ENCODE data around the gene SRD5A3. TPM values are rescaled to one million over a fixed set of nuclear protein-coding genes. Genes with fewer than 3 reads are reported as not detected.

Gene SRD5A3
- total RNA-seq, 4 donors from 2014 or later = 1.6 to 6.0 (median 4.8) TPM

DNA sequence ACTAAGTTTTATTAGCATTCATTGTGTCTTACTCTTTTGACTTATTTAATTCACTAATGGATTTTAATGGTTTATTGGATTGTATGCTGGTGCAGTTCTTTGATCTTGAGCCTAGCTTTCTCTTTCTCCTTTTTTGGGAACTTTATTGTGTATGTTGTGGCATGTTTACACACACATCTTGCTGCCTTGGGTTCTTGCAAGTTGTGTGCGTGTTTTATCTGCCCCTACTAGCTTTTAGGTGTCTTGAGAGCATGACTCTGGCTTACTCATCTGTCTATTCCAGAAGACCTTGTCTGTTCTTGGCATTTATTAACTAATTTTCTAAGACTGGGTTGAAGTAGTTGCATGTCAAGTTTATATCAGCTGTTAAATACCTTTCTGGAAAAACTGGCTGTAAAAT lies 52.4 kb downstream of the SRD5A3 start:
- Histone ChIP-seq H3K4me3 (peak overlapping the region; percentile 87 to 95), H3K27me3 (no peaks in the 10 kb centered on the region), H3K27ac (peak overlapping the region; percentile 94 to 100 (median 98)), H3K9me3 (no peaks in the 10 kb centered on the region), H3K4me1 (peaks cover 2 to 51% (median 15%) of the 10 kb centered on the region in 3 donors), H3K36me3 (peaks cover 0 to under 1% of the 10 kb centered on the region in 2 donors)
- WGBS, 2 donors (ENCODE audit: low coverage in 1 of 2) = 0 to 25% methylated on average over 1 of the region's 1 CpG
- no peak for ATAC-seq
- TF ChIP-seq POLR2A (IDR thresholded peaks at IDR 0.05) (no peak), POLR2AphosphoS5 (IDR thresholded peaks at IDR 0.05) (peak; percentile 9), EP300 (IDR thresholded peaks at IDR 0.05) (no peak)
- TF ChIP-seq, protein P1, sequence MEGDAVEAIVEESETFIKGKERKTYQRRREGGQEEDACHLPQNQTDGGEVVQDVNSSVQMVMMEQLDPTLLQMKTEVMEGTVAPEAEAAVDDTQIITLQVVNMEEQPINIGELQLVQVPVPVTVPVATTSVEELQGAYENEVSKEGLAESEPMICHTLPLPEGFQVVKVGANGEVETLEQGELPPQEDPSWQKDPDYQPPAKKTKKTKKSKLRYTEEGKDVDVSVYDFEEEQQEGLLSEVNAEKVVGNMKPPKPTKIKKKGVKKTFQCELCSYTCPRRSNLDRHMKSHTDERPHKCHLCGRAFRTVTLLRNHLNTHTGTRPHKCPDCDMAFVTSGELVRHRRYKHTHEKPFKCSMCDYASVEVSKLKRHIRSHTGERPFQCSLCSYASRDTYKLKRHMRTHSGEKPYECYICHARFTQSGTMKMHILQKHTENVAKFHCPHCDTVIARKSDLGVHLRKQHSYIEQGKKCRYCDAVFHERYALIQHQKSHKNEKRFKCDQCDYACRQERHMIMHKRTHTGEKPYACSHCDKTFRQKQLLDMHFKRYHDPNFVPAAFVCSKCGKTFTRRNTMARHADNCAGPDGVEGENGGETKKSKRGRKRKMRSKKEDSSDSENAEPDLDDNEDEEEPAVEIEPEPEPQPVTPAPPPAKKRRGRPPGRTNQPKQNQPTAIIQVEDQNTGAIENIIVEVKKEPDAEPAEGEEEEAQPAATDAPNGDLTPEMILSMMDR (IDR thresholded peaks at IDR 0.05) = no peak

DNA sequence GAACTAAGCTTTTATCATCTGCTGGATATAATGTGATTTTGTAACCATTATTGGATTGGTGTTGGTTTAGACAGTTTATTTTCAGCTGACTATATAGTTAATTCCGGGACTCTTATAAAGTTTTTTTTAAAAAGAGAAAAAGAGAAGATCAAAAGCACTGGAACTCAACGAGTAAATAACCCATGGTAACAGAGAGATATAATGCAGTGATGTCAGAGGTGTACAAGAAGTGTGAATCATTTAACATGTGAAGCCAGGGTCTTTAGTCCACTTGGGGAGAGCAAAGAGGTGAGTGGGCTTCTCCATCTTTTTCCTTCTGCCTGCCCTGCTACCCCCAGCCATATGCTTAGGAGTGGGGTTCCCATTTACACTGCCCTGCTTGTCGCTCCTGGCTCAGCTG lies 52.9 kb downstream of the SRD5A3 start:
- WGBS, 2 donors (ENCODE audit: low coverage in 1 of 2) = 35 to 59% methylated on average over 2 to 3 of the region's 3 CpGs
- ATAC-seq = no peak

DNA sequence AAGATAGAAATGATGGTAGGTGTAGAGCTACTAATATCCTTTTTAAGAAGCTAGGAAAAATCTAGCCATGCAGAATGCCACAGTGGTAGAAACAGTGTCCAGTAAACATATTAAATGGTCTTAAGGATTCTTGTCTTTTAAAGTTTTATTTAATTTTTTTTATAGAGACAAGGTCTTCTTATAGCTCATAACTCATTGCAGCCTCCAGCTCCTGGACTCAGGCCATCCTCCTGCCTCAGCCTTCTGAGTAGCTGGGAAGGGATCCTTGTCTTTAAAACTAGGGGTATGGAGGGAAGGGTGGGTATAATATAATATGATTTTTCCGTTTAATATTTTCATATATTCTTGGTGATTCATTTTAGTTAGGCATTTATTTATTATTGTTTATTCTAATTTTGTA lies 53.5 kb downstream of the SRD5A3 start:
- Histone ChIP-seq H3K9me3 (no peaks in the 10 kb centered on the region), H3K27ac (peak overlapping the region in 2 of 4 donors; percentile 58 to 100), H3K27me3 (no peaks in the 10 kb centered on the region), H3K4me3 (peak overlapping the region in 1 of 2 donors; percentile 95), H3K4me1 (peaks cover 2 to 61% (median 15%) of the 10 kb centered on the region in 3 donors), H3K36me3 (peaks cover 0 to 12% of the 10 kb centered on the region in 2 donors)
- WGBS, 2 donors (ENCODE audit: low coverage in 1 of 2) = 60 to 70% methylated on average over 1 of the region's 1 CpG
- no peak for ATAC-seq
- no peak for TF ChIP-seq POLR2A (IDR thresholded peaks at IDR 0.05)
- TF ChIP-seq, protein P1 (IDR thresholded peaks at IDR 0.05) = no peak
- no peak for TF ChIP-seq EP300 (IDR thresholded peaks at IDR 0.05)
- TF ChIP-seq POLR2AphosphoS5 (IDR thresholded peaks at IDR 0.05) = no peak

More for the DNA sequence above, 52.9 kb downstream of the SRD5A3 start:
- Histone ChIP-seq H3K27ac (peak overlapping the region in 3 of 4 donors; percentile 58 to 100 (median 99)), H3K4me3 (peak overlapping the region in 1 of 2 donors; percentile 95), H3K27me3 (no peaks in the 10 kb centered on the region), H3K4me1 (peaks cover 2 to 55% (median 15%) of the 10 kb centered on the region in 3 donors), H3K9me3 (no peaks in the 10 kb centered on the region), H3K36me3 (peaks cover 0 to 6% of the 10 kb centered on the region in 2 donors)
- TF ChIP-seq POLR2A (IDR thresholded peaks at IDR 0.05) = no peak
- no peak for TF ChIP-seq POLR2AphosphoS5 (IDR thresholded peaks at IDR 0.05)
- TF ChIP-seq, protein P1 (IDR thresholded peaks at IDR 0.05) = no peak
- TF ChIP-seq EP300 (IDR thresholded peaks at IDR 0.05) = no peak

DNA sequence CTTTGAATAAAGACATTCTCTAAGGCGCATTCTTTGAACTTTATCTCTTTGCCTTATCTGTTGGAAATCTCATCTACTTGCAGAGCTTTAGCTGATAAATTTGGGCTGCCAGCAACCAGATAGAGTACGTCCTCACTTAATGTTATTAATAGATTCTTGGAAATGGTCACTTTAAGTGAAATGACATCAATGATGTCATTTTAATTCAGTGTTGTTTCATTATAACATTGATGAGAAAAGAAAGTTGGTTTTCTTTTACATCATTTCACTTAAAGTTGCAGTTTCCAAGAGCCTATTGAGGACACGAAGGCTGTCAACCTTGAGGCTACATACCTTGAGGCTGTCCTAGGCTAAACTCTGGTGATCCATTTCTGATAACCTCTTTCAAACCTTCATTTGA lies 59.0 kb downstream of the SRD5A3 start:
- no peak for TF ChIP-seq POLR2A (IDR thresholded peaks at IDR 0.05)
- no peak for TF ChIP-seq POLR2AphosphoS5 (IDR thresholded peaks at IDR 0.05)
- TF ChIP-seq, protein P1 (IDR thresholded peaks at IDR 0.05) = no peak
- no peak for TF ChIP-seq EP300 (IDR thresholded peaks at IDR 0.05)
- H3K36me3 ChIP-seq = peaks cover 0 to 38% of the 10 kb centered on the region in 2 donors
- 81 to 87% methylated on average over 3 of the region's 3 CpGs for WGBS, 2 donors (ENCODE audit: low coverage in 1 of 2)
- no peaks in the 10 kb centered on the region for H3K9me3 ChIP-seq
- no peak overlapping the region for H3K27ac ChIP-seq
- no peak overlapping the region for H3K4me3 ChIP-seq
- no peaks in the 10 kb centered on the region for H3K27me3 ChIP-seq
- ATAC-seq = no peak
- H3K4me1 ChIP-seq = peaks cover 3 to 75% (median 6%) of the 10 kb centered on the region in 3 donors

DNA sequence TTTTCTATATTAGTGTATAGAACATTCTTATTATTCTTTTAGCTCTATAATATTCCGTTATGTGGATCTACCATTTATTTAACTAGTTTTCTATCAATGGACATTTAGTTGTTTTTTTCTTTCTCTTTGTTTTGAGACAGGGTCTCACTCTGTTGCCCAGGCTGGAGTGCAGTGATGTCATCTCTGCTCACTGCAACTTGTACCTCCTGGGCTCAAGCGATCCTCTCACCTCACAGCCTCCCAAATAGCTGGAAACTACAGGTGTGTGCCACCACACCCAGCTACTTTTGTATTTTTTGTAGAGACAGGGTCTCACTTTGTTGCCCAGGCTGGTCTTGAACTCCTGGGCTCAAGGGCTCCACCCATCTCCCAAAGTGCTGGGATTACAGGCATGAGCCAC lies 60.5 kb downstream of the SRD5A3 start:
- peaks cover 0 to 39% of the 10 kb centered on the region in 2 donors for H3K36me3 ChIP-seq
- no peak overlapping the region for H3K27ac ChIP-seq
- TF ChIP-seq EP300 (IDR thresholded peaks at IDR 0.05) (no peak), POLR2AphosphoS5 (IDR thresholded peaks at IDR 0.05) (no peak), POLR2A (IDR thresholded peaks at IDR 0.05) (no peak)
- TF ChIP-seq, protein P1 (IDR thresholded peaks at IDR 0.05) = no peak
- 83 to 94% methylated on average over 1 to 2 of the region's 2 CpGs for WGBS, 2 donors (ENCODE audit: low coverage in 1 of 2)
- H3K4me3 ChIP-seq = no peak overlapping the region
- no peaks in the 10 kb centered on the region for H3K9me3 ChIP-seq
- H3K4me1 ChIP-seq = peaks cover 3 to 77% (median 6%) of the 10 kb centered on the region in 3 donors
- no peaks in the 10 kb centered on the region for H3K27me3 ChIP-seq
- no peak for ATAC-seq

Data from gastroesophageal sphincter (tissue), 4 donors.